Fibroblast of lung (primary cell): Measurements from ENCODE around the gene KCNIP1. TPM values are rescaled to one million over a fixed set of nuclear protein-coding genes. Genes with fewer than 3 reads are reported as not detected.

Source experiments
- DNase-seq, 2 donors: peaks; one replicate each; pipeline versions ENCODE4 v3.0.0 to v3.0.0-alpha.2; 2010; ENCODE audit warnings: low read depth in 2 of 2
- H2AFZ ChIP-seq: 2 replicates; pipeline ENCODE4 v1.5.1; 2012; ENCODE audit warnings: low read length, control low read depth, inconsistent platforms
- H3K27ac ChIP-seq: 2 replicates; pipeline ENCODE4 v1.5.1; 2011; ENCODE audit warnings: low read length, control low read depth; ENCODE audit not compliant: insufficient read depth
- H3K27me3 ChIP-seq: 2 replicates; pipeline ENCODE4 v1.5.1; 2011; ENCODE audit warnings: mild to moderate bottlenecking, low read length; ENCODE audit not compliant: control insufficient read depth, insufficient read depth
- H3K36me3 ChIP-seq: 2 replicates; pipeline ENCODE4 v1.5.1; 2011; ENCODE audit warnings: low read length; ENCODE audit not compliant: control insufficient read depth, insufficient read depth
- H3K4me1 ChIP-seq: 2 replicates; pipeline ENCODE4 v1.5.1; 2011; ENCODE audit warnings: low read length; ENCODE audit not compliant: control insufficient read depth, insufficient read depth; ENCODE audit errors: extremely low read depth
- H3K4me2 ChIP-seq: 2 replicates; pipeline ENCODE4 v1.5.1; 2011; ENCODE audit warnings: low read length, control low read depth; ENCODE audit not compliant: insufficient read depth; ENCODE audit errors: extremely low read depth
- H3K4me3 ChIP-seq, 4 experiments: fragments of 200-600 bp in 1 of 4; sonication (generic) in 1 of 4; replicated peaks in 1 of 4; 2 replicates each; pipeline ENCODE4 v1.5.1; 2011 to 2016; ENCODE audit warnings: low read length in 4 of 4, low read depth in 3 of 4, mild to moderate bottlenecking in 3 of 4, control low read depth in 2 of 4, inconsistent platforms in 1 of 4, mixed read lengths in 1 of 4; ENCODE audit not compliant: insufficient read depth in 1 of 4; ENCODE audit errors: control extremely low read depth in 1 of 4
- H3K79me2 ChIP-seq: 2 replicates; pipeline ENCODE4 v1.5.1; 2012; ENCODE audit warnings: mild to moderate bottlenecking, low read length, inconsistent platforms; ENCODE audit not compliant: control insufficient read depth, insufficient read depth
- H3K9ac ChIP-seq: 2 replicates; pipeline ENCODE4 v1.5.1; 2011; ENCODE audit warnings: mild to moderate bottlenecking, low read length, control low read depth; ENCODE audit not compliant: insufficient read depth
- H3K9me3 ChIP-seq: 2 replicates; pipeline ENCODE4 v1.5.1; 2012; ENCODE audit warnings: low read depth, low read length; ENCODE audit not compliant: control insufficient read depth, insufficient read depth
- H4K20me1 ChIP-seq: 2 replicates; pipeline ENCODE4 v1.5.1; 2011; ENCODE audit warnings: low read length; ENCODE audit not compliant: control insufficient read depth, insufficient read depth; ENCODE audit errors: extremely low read depth
- EZH2 ChIP-seq: IDR thresholded peaks from 2 replicates; pipeline ENCODE4 v1.5.1; 2012; ENCODE audit warnings: low read length, control low read depth, mild to moderate bottlenecking; ENCODE audit errors: missing control alignments
- polyA plus RNA-seq, 2 donors: library from polyadenylated mRNA; depleted of rRNA in 1 of 2; stranded (reverse) in 1 of 2; unstranded in 1 of 2; fragments of >200 nt; gene quantifications; 2 replicates each; pipeline ENCODE4 v1.2.1, GENCODE V29; 2011 to 2012; ENCODE audit warnings: missing spikeins in 1 of 2
- total RNA-seq: library from RNA; depleted of rRNA; stranded (reverse); fragments of >200 nt; gene quantifications from 2 replicates; pipeline ENCODE4 v1.2.1, GENCODE V29; 2014
- TF ChIP-seq, protein P1 (sequence below), 2 donors: IDR thresholded peaks in 1 of 2; conservative IDR thresholded peaks in 1 of 2; 1 replicate in 1 of 2; 2 replicates in 1 of 2; pipeline ENCODE4 v1.5.1; 2011 to 2012; ENCODE audit warnings: low read length in 2 of 2, control low read depth in 1 of 2, inconsistent platforms in 1 of 2, low read depth in 1 of 2, mild to moderate bottlenecking in 1 of 2

KCNIP1 gene
- total and polyA plus RNA-seq, 2 donors (not counting 1 experiment from before 2014, with no cell fraction given) = not detected

DNA sequence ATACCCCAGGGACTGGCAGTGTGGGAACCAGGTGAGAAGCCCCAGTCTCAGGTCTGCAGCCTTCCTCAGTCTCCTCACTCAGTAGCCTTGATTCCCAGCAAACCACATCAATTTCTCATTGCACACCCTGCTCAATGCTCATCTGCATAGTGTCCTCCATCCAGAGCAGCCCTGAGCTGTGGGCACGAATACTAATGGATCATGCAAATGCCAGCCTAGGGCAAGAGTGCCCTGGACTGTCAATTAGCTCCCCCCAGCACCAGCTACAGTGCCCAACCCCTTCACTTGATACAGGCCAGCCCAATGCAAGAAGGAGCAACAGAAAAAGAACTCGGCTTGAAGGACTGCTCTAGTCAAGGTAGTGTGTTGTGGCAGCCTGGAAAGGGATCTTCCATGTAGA, 9.8 kb upstream of the KCNIP1 start:
- Histone ChIP-seq H3K4me1 (peaks cover 5% of the 10 kb centered on the region), H3K79me2 (no peaks in the 10 kb centered on the region), H3K9ac (no peak overlapping the region), H3K9me3 (no peaks in the 10 kb centered on the region), H3K27me3 (no peaks in the 10 kb centered on the region), H2AFZ (no peak overlapping the region), H3K4me2 (no peak overlapping the region), H3K4me3 (no peak overlapping the region), H3K36me3 (no peaks in the 10 kb centered on the region), H4K20me1 (no peaks in the 10 kb centered on the region), H3K27ac (no peak overlapping the region)
- DNase-seq = no peak
- TF ChIP-seq, protein P1, sequence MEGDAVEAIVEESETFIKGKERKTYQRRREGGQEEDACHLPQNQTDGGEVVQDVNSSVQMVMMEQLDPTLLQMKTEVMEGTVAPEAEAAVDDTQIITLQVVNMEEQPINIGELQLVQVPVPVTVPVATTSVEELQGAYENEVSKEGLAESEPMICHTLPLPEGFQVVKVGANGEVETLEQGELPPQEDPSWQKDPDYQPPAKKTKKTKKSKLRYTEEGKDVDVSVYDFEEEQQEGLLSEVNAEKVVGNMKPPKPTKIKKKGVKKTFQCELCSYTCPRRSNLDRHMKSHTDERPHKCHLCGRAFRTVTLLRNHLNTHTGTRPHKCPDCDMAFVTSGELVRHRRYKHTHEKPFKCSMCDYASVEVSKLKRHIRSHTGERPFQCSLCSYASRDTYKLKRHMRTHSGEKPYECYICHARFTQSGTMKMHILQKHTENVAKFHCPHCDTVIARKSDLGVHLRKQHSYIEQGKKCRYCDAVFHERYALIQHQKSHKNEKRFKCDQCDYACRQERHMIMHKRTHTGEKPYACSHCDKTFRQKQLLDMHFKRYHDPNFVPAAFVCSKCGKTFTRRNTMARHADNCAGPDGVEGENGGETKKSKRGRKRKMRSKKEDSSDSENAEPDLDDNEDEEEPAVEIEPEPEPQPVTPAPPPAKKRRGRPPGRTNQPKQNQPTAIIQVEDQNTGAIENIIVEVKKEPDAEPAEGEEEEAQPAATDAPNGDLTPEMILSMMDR (conservative IDR thresholded peaks at IDR 0.05 in 1 of 2, IDR thresholded peaks at IDR 0.05 in 1 of 2; ENCODE audit: low read depth in 1 of 2, low read length in 2 of 2) = no peak
- TF ChIP-seq EZH2 = no peak

DNA sequence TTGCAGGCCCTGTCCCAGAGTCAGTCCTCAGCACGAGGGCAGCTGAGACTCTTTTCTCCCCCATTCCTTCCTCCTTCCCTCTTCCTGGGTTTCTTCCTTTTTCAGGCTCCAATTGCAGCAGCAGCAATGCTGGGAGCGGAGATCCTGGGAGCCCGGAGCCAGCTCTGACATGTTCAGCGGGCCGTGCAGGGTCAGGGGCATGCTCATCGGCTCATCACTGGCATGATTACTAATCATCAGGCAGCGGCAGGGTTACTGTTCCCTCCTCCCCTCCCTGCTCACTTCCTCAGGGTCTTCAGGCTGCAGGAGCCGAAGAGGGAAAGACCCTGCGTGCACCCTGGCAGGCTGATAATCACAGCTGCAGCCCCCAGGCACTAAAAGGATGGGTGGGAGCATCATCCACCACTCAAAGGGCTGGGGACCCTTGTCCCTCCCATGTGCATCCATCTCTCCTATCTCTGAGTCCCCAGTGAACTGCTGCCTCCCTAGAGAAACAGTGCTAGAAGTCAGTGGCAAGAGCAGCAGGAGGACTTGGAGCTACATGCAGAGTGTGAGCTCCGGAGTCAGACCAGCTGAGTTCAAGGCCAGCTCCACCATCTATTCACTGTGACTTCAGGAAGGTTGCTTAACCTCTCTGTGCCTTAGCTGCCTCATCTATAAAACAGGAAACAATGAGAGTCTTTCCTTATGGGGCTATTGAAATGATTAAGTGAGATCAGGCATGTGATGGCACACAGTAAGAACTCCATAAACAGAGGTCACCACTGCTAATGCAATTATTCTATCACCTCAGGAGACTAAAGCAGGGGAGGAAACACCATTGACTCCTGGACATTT, 7.8 kb upstream of the KCNIP1 start:
- Histone ChIP-seq H3K27ac (no peak overlapping the region), H3K4me3 (no peak overlapping the region), H3K36me3 (no peaks in the 10 kb centered on the region), H3K9me3 (no peaks in the 10 kb centered on the region), H3K9ac (no peak overlapping the region), H4K20me1 (no peaks in the 10 kb centered on the region), H2AFZ (no peak overlapping the region), H3K4me2 (no peak overlapping the region), H3K79me2 (no peaks in the 10 kb centered on the region), H3K4me1 (peaks cover 3% of the 10 kb centered on the region), H3K27me3 (no peaks in the 10 kb centered on the region)
- DNase-seq = no peak
- TF ChIP-seq, protein P1 (conservative IDR thresholded peaks at IDR 0.05 in 1 of 2, IDR thresholded peaks at IDR 0.05 in 1 of 2; ENCODE audit: low read depth in 1 of 2, low read length in 2 of 2) = no peak
- no peak for TF ChIP-seq EZH2

DNA sequence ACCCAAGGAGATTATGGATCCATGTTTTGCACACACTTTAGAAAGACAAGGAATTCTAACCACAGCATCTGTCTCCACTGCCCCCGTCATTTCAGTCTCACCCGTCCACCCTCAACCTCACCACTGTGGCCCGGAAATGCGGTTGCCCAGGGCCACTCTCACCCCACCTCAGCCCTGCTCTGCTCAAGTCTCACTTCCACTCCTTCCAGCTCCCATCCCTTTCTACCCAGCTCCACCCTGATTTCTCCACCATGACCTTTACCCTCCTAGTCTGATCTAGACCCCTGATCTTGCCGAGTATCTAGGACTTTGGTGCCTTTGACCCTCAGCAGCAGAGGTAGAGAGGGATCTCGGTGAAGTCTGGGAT, 7.2 kb upstream of the KCNIP1 start:
- TF ChIP-seq, protein P1 (conservative IDR thresholded peaks at IDR 0.05 in 1 of 2, IDR thresholded peaks at IDR 0.05 in 1 of 2; ENCODE audit: low read depth in 1 of 2, low read length in 2 of 2) = no peak
- no peak for TF ChIP-seq EZH2
- peaks cover 1% of the 10 kb centered on the region for H3K4me1 ChIP-seq
- H3K79me2 ChIP-seq = no peaks in the 10 kb centered on the region
- no peak overlapping the region for H3K4me2 ChIP-seq
- no peak overlapping the region for H3K27ac ChIP-seq
- H3K9me3 ChIP-seq = no peaks in the 10 kb centered on the region
- no peak overlapping the region for H3K9ac ChIP-seq
- H3K27me3 ChIP-seq = no peaks in the 10 kb centered on the region
- no peak overlapping the region for H3K4me3 ChIP-seq
- no peak for DNase-seq
- H2AFZ ChIP-seq = no peak overlapping the region
- H4K20me1 ChIP-seq = no peaks in the 10 kb centered on the region
- no peaks in the 10 kb centered on the region for H3K36me3 ChIP-seq
